Activated naive CD8-positive, alpha-beta T cell treated with anti-CD3 and anti-CD28 coated beads, Interleukin-2, amount 50 U/mL, for 24 hours (primary cell): ENCODE data around the gene RIC8B.
"Not testable (repeated sequence)": the region's sequence is repeated elsewhere in the genome, so short reads cannot be mapped to it uniquely, and the experiment has no call there.

Source experiments
- ATAC-seq: fragments of 150-1000 bp; cut with Tn5 transposase; one replicate; pipeline ENCODE4 v1.10.0; 2021
- DNase-seq: peaks from one replicate; pipeline ENCODE4 v3.0.0; 2021
- H3K27ac Mint-ChIP-seq: one replicate; pipeline ENCODE4 v1.8.0; 2021; ENCODE audit warnings: mild to moderate bottlenecking, mixed read lengths
- H3K27me3 Mint-ChIP-seq: one replicate; pipeline ENCODE4 v1.8.0; 2021; ENCODE audit warnings: mixed read lengths
- H3K36me3 Mint-ChIP-seq: one replicate; pipeline ENCODE4 v1.8.0; 2021; ENCODE audit warnings: low read depth, mixed read lengths
- H3K4me1 Mint-ChIP-seq: one replicate; pipeline ENCODE4 v1.8.0; 2021; ENCODE audit warnings: mixed read lengths
- H3K4me3 Mint-ChIP-seq: one replicate; pipeline ENCODE4 v1.8.0; 2021; ENCODE audit warnings: mild to moderate bottlenecking, moderate library complexity, mixed read lengths
- H3K9me3 Mint-ChIP-seq: one replicate; pipeline ENCODE4 v1.8.0; 2021; ENCODE audit warnings: mixed read lengths

Gene RIC8B, protein sequence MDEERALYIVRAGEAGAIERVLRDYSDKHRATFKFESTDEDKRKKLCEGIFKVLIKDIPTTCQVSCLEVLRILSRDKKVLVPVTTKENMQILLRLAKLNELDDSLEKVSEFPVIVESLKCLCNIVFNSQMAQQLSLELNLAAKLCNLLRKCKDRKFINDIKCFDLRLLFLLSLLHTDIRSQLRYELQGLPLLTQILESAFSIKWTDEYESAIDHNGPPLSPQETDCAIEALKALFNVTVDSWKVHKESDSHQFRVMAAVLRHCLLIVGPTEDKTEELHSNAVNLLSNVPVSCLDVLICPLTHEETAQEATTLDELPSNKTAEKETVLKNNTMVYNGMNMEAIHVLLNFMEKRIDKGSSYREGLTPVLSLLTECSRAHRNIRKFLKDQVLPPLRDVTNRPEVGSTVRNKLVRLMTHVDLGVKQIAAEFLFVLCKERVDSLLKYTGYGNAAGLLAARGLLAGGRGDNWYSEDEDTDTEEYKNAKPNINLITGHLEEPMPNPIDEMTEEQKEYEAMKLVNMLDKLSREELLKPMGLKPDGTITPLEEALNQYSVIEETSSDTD

DNA sequence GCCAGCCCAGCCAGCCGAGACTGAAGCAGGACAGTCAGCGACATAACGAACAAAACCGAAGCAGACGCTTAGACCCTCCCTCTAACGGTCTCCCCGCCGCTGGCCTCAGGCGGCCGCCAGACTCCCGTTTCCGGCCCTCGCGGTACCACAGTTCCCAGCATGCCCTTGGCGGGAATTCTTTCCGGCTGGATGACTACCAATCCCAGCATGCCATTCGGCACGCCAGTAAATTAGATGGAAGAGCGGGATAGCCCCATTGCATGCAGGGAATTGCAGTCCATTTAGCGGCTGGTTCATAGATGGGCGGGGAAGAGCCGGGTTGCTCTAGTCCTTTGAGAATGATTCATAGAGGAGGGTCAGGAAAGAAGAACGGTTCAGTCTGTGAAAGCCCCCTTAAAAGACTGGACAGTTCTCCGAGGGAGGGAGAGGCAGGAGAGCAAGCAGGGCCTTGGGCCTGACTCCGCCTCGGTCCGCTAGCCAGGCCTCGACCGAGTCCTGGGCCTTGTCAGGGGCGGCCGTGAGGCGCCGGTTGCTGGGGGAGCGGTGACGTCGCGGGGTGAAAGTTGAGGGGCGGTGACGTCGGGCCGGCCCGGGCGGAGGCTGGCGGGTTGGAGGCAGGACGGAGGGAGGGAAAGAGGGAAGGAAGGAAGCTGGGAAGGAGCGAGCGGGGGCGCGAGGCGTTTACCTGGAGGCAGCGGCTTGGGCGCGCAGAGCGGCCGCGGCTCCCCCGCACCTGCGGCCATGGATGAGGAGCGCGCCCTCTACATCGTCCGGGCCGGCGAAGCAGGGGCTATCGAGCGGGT is at the start of gene RIC8B:
RIC8B (plus strand) TSS at position 678 of the 803 bp plus-strand sequence; CDS start at position 742, 64 bp downstream.
- Mint-ChIP-seq H3K36me3 (peaks cover 2% of the 10 kb centered on the region), H3K27ac (peak within 1 kb of the TSS; percentile 99), H3K4me1 (peaks cover 31% of the 10 kb centered on the region), H3K27me3 (no peaks in the 10 kb centered on the region), H3K9me3 (no peaks in the 10 kb centered on the region), H3K4me3 (peak within 1 kb of the TSS; percentile 96)
- ATAC-seq = peak; percentile 93
- DNase-seq = peak; percentile 83

DNA sequence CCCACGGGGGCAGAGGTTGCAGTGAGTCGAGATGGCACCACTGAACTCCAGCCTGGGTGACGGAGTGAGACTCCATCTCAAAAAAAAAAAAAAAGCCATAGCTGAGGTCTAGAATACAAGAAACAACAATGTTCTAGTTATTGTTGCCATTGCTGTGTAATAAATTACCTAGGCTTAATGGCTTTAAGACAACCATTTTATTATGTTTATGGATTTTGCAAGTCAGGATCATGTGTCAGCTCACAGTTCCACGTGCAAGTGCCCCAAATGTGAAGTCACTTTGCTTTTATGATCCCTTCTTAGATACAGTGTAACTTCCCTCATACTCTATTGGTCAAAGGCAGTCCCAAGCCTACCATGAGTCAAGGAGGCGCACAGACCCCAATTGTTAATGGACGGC is 49.5 kb upstream of the RIC8B start:
- ATAC-seq (no peak), DNase-seq (no peak)
- Mint-ChIP-seq H3K27me3 (peaks cover 3% of the 10 kb centered on the region), H3K4me3 (no peak overlapping the region), H3K4me1 (peaks cover 11% of the 10 kb centered on the region), H3K27ac (no peak overlapping the region), H3K36me3 (peaks cover 1% of the 10 kb centered on the region), H3K9me3 (no peaks in the 10 kb centered on the region)

DNA sequence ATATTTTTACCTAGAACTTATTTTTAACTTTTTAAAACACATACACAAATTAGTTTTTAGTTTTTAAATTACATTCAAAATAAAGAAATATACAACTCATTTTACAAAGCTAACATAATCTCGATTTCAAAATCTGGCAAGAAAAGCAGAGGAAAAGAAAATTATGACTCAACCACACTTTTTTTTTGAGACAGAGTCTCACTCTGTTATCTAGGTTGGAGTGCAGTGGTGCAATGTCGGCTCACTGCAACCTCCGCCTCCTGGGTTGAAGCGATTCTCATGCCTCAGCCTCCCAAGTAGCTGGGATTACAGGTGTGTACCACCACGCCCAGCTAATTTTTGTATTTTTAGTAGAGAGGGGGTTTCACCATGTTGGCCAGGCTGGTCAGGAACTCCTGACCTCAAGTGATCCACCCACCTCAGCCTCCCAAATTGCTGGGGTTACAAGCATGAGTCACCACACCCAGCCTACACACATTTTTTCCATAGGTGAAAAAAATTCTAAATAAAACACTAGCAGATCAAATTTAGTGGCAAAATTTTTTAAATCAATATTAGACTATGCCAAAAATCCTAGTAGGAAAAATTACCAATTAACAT is 47.8 kb upstream of the RIC8B start:
- not testable (repeated sequence) for H3K4me3 Mint-ChIP-seq, H3K27ac Mint-ChIP-seq, H3K27me3 Mint-ChIP-seq, ATAC-seq, H3K36me3 Mint-ChIP-seq, H3K9me3 Mint-ChIP-seq
- DNase-seq = peak; percentile 25
- peaks cover 11% of the 10 kb centered on the region for H3K4me1 Mint-ChIP-seq

DNA sequence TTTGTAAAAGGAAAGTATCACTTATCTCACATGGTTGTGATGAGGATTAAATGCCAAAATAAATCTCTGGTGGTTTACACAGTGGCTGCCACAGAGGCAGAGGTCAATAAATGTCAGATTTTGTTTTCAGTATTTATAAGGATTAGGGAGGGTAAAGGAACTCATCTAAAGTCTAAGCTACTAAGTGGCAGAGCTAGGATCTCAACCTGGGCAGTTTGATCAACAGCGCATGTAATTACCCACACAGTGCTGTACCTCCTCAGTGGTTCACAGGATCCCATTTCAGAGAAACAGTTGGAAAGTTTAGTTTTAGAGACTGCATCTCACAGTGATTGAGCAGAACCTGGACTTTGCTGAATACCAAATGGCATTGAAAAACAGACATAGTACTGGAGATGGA is 44.9 kb upstream of the RIC8B start:
- Mint-ChIP-seq H3K27ac (no peak overlapping the region), H3K4me3 (no peak overlapping the region), H3K9me3 (no peaks in the 10 kb centered on the region), H3K36me3 (peaks cover 1% of the 10 kb centered on the region), H3K27me3 (peaks cover 3% of the 10 kb centered on the region), H3K4me1 (peaks cover 11% of the 10 kb centered on the region)
- ATAC-seq (no peak), DNase-seq (no peak)

DNA sequence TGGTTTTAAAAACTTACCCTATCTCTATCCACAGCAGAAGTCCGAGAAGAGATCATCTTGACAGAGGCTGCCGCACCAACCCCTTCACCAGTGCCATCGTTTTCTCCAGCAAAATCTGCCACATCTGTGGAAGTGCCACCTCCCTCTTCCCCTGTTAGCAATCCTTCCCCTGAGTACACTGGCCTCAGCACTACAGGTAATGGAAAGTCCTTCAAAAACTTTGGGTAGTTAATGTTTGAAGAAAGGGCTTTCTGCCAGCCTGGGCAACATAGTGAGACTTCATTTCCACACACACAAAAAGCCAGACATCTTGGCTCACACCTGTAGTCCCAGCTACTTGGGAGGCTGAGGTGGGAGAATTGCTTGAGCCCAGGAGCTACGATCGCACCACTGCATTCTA is 41.6 kb upstream of the RIC8B start:
- H3K27ac Mint-ChIP-seq = no peak overlapping the region
- ATAC-seq (no peak), DNase-seq (no peak)
- peaks cover 2% of the 10 kb centered on the region for H3K27me3 Mint-ChIP-seq
- no peak overlapping the region for H3K4me3 Mint-ChIP-seq
- H3K4me1 Mint-ChIP-seq = no peaks in the 10 kb centered on the region
- H3K9me3 Mint-ChIP-seq = no peaks in the 10 kb centered on the region
- no peaks in the 10 kb centered on the region for H3K36me3 Mint-ChIP-seq

DNA sequence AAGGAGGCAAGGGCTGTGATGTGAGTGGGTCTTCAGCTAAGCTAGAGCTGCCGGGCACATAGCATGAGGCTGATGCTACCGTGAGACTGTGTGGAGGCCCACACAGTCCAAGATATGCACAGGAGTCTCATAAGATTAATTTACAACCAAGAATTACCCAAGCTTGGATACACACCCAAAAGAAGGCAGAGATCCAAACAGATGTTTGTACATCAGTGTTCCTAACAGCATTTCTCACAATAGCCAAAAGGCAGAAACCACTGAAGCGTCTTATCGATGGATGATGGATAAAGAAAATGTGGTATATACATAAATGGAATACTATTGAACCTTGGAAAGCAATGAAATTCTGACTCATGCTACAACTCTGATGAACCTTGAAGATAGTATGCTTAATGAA is 40.8 kb upstream of the RIC8B start:
- DNase-seq (no peak), ATAC-seq (no peak)
- H3K27me3 Mint-ChIP-seq = peaks cover 2% of the 10 kb centered on the region
- no peaks in the 10 kb centered on the region for H3K36me3 Mint-ChIP-seq
- no peak overlapping the region for H3K27ac Mint-ChIP-seq
- H3K9me3 Mint-ChIP-seq = no peaks in the 10 kb centered on the region
- H3K4me1 Mint-ChIP-seq = no peaks in the 10 kb centered on the region
- no peak overlapping the region for H3K4me3 Mint-ChIP-seq

DNA sequence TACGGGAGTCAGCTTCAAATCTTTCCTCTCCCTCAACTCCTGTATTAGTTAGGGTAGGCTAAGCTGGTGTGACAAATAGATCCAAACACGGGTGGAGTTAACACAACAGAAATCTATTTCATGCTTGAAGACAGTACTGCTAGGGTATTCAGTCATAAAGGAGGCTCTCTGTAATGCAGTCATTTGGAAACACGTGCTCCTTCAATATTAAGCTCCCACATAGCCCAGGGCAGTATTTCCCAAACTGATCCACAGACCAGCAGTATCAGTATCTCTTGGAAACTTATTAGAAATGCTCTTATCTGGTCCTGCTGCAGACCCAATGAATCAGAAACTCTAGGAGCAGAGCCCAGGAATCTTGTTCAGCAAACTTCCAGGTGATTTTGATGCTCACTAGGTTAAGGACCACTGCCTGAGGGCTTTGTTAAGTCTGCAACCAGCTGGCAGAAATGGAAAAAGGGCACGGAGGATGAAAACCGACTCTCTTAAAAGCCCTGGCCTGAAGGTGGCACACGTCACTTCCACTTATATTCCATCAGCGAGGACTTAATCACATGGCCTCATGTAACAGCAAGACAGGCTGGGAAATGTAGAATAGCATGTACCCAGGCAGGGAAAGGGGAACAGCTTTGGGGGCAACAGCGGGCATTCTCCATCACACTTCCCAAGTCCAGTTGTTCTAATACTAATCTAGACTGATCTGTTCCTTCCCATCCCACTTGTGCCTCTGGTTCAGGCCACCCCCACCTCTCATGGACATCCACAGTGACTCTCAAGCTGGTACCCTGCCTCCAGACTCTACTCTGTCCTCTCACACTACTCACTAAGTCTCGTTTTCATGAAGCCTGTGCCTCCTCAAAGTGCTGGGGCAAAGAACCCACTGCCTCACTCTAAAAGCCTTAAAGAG is 38.2 kb upstream of the RIC8B start:
- no peak overlapping the region for H3K4me3 Mint-ChIP-seq
- H3K36me3 Mint-ChIP-seq = no peaks in the 10 kb centered on the region
- no peak overlapping the region for H3K27ac Mint-ChIP-seq
- H3K4me1 Mint-ChIP-seq = no peaks in the 10 kb centered on the region
- peaks cover 2% of the 10 kb centered on the region for H3K27me3 Mint-ChIP-seq
- no peaks in the 10 kb centered on the region for H3K9me3 Mint-ChIP-seq
- ATAC-seq (no peak), DNase-seq (no peak)

DNA sequence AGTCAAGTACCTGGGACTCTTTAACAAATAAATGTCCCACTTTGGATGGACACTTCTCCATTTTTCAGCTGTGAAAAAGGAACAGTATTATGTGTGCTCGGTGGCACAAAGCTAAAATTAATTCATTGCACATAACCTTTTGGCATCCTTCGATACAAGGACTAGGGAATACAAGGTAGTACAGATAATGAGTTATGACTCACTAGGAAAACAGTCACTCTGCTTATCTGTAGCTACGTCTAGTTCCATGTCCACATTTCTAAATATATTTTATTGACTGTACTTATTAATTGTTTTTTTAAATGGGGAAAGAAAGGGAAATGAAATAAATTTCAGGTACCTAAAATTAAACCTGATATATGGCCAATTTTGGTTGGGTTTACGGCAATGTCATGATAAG is 35.2 kb upstream of the RIC8B start:
- Mint-ChIP-seq H3K4me3 (no peak overlapping the region), H3K4me1 (no peaks in the 10 kb centered on the region), H3K27me3 (peaks cover 2% of the 10 kb centered on the region), H3K9me3 (no peaks in the 10 kb centered on the region), H3K27ac (no peak overlapping the region), H3K36me3 (no peaks in the 10 kb centered on the region)
- no peak for DNase-seq
- no peak for ATAC-seq

DNA sequence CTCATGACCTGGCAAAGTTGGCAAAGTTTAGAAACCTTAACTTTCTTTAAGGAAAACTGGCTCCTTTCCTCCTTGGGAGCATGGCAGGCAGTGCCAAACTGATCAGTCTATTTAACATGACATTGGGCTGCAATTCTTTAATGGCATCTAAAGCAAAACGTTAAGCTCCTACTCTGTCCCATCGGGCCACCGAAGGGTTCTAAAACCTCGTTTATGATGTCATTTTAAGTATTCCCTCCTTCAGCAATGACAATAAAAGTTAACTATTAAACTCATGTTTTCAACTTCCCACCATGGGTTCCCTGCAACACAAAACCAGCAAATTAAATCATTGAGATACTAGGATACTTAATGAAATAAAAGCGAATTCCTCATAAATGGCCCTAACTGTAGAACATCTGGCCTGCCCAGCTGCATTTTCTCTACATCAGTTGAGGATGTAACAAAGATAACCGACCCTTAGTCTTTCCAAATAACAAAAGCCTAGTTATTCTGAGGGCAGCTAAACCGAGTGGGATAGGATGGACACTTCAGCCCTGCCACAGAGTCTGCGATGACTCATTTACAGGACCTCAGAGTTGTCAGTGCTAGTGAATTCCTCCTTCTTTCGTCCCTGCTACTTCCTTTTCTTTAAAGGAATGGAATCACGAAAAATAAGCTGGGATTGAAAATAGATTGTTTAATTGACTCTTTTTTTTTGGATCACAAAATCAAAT is 34.5 kb upstream of the RIC8B start:
- Mint-ChIP-seq H3K27me3 (peaks cover 2% of the 10 kb centered on the region), H3K36me3 (no peaks in the 10 kb centered on the region), H3K9me3 (no peaks in the 10 kb centered on the region), H3K4me3 (no peak overlapping the region), H3K27ac (no peak overlapping the region), H3K4me1 (no peaks in the 10 kb centered on the region)
- ATAC-seq (no peak), DNase-seq (no peak)

DNA sequence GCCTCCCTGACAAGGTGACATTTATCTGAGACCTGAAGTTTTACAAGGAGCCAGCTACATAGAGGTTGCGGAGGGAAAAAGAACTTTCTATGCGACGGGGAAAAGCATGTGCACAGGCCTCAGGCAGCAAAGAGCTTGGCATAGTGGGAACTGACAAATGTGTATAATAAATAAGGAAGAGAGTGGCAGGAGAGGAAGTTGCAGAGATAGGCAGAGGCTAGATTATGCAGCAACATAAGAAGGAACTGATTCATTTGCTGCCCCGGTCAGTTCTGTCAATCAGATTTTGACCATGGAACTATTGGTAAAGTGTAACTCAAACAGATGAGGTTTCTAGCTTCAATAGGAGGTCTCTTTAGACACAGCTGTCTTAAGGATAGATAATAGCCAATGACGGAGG is 33.7 kb upstream of the RIC8B start:
- H3K4me1 Mint-ChIP-seq = no peaks in the 10 kb centered on the region
- no peaks in the 10 kb centered on the region for H3K9me3 Mint-ChIP-seq
- peaks cover 2% of the 10 kb centered on the region for H3K27me3 Mint-ChIP-seq
- no peak overlapping the region for H3K27ac Mint-ChIP-seq
- no peaks in the 10 kb centered on the region for H3K36me3 Mint-ChIP-seq
- ATAC-seq (no peak), DNase-seq (no peak)
- no peak overlapping the region for H3K4me3 Mint-ChIP-seq

DNA sequence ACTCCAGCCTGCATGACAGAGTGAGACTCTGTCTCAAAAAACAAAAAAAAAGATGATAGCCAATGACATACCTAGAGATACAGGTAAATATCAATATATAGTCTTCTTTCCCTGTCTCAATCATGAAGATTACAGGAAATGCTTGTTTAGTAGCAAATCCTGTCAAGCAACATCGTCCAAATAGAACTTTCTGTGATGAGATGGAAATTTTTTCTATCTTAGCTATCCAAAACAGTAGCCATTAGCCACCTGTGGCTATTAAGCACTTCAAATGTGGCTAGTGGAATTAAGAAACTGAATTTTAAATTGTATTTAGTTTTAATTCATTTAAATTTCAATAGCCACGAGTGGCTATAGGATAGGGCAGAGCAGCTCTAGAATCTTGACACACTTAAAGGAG is 33.2 kb upstream of the RIC8B start:
- H3K4me1 Mint-ChIP-seq = no peaks in the 10 kb centered on the region
- ATAC-seq (no peak), DNase-seq (no peak)
- H3K4me3 Mint-ChIP-seq = no peak overlapping the region
- no peaks in the 10 kb centered on the region for H3K9me3 Mint-ChIP-seq
- H3K36me3 Mint-ChIP-seq = no peaks in the 10 kb centered on the region
- peaks cover 2% of the 10 kb centered on the region for H3K27me3 Mint-ChIP-seq
- H3K27ac Mint-ChIP-seq = no peak overlapping the region

DNA sequence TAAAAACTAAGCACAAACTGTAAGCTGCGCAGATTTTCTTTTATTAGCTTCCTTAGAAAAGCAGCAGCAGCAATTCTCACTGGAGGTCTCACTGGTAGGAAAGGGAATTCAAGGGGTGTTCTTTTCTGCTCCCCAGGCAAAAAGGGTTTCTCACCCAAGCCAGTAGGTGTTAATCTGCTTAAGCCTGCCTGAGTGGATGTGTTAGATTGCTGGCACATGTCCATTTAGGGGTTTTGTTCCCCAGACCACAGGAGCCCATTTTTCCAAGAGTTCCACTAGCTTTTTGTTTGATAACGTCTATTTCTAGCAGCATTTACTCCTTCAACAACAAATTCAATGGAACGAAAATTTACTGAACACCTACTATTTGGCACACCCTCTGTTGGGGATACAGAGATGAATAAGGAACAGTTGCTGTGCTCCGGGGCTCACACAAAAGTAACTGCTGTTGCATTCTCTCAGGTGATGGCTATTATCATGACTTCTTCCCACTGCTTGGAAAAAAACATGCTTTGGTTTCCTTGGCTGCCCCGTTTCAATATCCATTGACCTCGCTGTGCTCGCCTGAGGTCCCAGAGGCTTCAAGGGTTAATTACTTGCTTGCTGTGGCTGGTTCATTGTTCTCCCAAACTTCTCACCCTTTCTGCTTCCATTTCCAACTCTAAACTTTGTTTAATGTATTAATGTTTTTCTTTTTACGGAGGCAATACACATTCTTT is 31.1 kb upstream of the RIC8B start:
- H3K4me1 Mint-ChIP-seq = peaks cover 16% of the 10 kb centered on the region
- H3K27ac Mint-ChIP-seq = no peak overlapping the region
- no peaks in the 10 kb centered on the region for H3K9me3 Mint-ChIP-seq
- H3K36me3 Mint-ChIP-seq = no peaks in the 10 kb centered on the region
- ATAC-seq = no peak
- DNase-seq = no peak
- H3K27me3 Mint-ChIP-seq = no peaks in the 10 kb centered on the region
- H3K4me3 Mint-ChIP-seq = no peak overlapping the region

DNA sequence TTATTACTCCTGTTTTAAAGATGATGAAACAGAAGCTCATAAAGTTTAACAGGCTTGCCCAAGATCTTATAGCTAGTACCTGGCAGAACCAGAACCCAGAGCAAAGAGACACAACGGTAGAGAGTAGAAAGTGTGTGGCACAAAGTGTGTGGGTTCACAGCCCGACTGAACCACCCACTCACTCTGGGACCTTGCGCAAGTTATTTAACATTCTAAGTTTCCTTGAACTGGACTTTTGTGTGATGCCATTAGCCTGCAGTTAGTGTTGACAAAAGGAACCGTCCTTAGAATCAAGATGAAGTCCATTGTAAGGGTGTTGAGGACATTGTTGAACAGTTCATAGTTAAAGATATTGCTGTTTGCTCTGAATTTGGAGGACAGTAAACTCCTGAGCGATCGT is 29.9 kb upstream of the RIC8B start:
- Mint-ChIP-seq H3K4me3 (no peak overlapping the region), H3K27me3 (no peaks in the 10 kb centered on the region), H3K36me3 (no peaks in the 10 kb centered on the region), H3K27ac (no peak overlapping the region), H3K4me1 (peaks cover 18% of the 10 kb centered on the region), H3K9me3 (no peaks in the 10 kb centered on the region)
- DNase-seq (no peak), ATAC-seq (no peak)
